HG03175 (cell line): ENCODE data around the gene STIM1.
A peak's percentile ranks its signal among the peaks of the same experiment; 100 is the strongest.
"Not testable (repeated sequence)": the region's sequence is repeated elsewhere in the genome, so short reads cannot be mapped to it uniquely, and the experiment has no call there.

Experiments
- ATAC-seq: cut with Tn5 transposase; IDR thresholded peaks from one replicate; pipeline ENCODE4 v1.9.1; 2021; ENCODE audit warnings: mild to moderate bottlenecking, moderate library complexity; ENCODE audit not compliant: unreplicated experiment

The STIM1 gene

GRCh38 chr11:3853899-3854659 lies 1.4 kb upstream of the STIM1 start:
- ATAC-seq, result peak; percentile 46

DNA sequence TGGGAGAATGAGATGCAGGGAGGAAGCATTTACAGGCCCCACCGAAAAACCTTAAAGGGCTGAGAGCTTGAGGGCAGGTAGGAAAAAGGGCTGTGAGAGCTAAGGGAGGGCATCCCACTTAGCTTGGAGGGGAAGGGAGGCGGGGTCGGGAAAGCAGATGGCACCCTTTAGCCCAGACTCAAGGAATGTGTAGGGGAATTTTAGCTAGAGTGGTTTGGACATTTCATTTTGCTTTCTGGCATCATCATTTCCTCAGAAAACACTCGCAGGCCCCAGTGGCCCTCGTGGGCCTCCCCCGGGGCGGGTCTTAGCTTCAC lies 846 bp upstream of the STIM1 start:
- no peak for ATAC-seq

- ATAC-seq, result peak; percentile 26
Measured at GRCh38 chr11:3855808-3856491, 486 bp downstream of the STIM1 start.

DNA sequence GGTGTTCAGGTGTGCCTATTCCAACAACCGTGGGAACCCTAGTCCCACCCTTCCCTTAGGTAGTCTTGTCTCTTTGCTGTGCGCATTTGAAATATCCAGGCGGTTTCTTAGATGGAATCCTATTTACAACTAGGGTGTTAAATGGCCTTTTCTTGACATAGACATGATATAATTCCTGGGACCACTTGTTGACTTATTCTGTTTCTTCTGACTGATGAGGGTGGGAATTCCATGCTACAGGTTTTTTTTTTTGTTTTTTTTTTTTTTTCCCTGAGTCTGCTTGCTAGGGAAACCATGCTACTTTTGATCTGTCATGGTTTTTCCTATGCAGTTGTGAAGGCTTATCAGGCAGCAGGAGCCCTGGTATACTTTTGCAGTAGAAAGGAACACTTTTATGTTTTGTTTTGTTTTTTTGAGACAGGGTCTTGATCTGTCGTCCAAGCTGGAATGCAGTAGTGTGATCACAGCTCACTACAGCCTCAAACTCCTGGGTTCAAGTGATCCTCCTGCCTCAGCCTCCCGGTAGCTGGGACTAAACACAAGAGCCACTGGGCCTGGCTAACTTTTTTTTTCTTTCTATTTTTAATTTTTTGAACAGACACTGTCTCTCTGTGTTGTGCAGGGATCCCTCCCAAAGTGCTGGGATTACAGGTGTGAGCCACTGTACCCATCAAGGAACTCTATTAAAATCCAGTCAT lies 1.5 kb downstream of the STIM1 start:
- no peak for ATAC-seq

- ATAC-seq, result no peak
Measured at GRCh38 chr11:3857628-3858027, 2.2 kb downstream of the STIM1 start.

DNA sequence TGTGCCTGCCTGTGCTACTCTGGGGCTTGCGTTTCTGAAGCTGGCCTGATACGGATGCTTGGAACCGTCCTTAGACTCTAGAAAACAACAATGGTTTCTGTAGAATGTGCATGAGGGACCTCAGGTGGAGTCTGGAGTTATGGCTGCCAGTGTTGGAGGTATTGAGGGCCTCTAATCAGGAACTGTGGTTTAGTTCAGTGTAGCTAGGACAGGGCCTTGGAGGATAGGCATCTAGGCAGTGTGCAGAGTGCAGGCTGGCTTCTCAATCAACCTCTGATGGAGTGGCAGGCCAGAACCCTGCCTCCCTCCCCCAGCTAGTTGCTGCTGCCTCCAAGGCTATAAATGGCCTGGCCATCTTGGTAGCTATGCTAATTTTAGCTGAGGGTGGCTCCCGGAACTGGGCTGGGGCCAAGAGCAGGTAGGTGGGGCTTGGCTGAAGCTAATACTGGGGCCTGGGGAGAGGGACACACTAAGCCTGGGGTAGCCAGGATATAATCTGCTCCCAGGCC lies 4.0 kb downstream of the STIM1 start:
- ATAC-seq, result peak; percentile 32

- no peak for ATAC-seq
Measured at GRCh38 chr11:3860375-3860774, 4.9 kb downstream of the STIM1 start.

DNA sequence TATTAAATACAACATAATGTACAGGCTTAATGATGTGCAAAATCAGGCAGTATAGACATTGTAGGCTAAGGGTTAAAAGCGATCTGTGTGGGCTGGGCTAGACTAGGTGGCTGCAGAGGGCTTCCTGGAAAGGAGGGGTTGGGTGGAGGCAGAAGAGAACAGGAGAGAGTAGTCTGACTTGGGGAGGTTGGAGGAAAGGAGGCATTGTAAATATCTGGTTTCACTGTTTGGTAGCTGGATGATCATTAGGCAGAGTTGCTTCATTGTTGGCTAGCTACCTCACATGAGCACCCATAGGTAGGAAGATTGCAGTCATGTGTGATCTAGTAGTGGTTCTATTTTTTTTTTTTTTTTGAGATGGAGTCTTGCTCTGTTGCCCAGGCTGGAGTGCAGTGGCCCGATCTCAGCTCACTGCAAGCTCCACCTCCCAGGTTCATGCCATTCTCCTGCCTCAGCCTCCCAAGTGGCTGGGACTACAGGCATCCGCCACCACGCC lies 5.5 kb downstream of the STIM1 start:
- not testable (repeated sequence) for ATAC-seq

DNA sequence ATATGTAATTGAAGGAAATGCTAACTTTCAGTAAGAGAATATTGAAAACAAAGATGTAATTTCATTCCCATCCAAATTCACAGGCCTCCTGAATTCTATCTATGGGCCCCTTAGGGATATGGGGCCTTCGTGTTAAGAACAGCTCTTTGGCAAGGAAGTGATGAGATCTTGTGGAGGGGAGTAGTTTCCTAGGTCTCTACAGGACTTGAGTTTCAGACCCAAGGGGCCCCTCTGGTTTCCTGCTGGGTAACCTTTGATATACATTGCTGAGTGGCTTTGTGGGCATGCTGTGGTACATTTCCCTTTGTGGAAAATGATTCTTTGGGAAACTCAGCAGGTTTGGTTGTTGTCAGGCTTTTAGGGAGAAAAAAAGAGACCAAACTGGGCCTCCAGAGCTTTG lies 6.2 kb downstream of the STIM1 start:
- ATAC-seq, result no peak

GRCh38 chr11:3865388-3866193 lies 10.1 kb downstream of the STIM1 start:
- ATAC-seq, result no peak

- peak; percentile 56 for ATAC-seq
Measured at GRCh38 chr11:3866206-3866605, 10.7 kb downstream of the STIM1 start.

DNA sequence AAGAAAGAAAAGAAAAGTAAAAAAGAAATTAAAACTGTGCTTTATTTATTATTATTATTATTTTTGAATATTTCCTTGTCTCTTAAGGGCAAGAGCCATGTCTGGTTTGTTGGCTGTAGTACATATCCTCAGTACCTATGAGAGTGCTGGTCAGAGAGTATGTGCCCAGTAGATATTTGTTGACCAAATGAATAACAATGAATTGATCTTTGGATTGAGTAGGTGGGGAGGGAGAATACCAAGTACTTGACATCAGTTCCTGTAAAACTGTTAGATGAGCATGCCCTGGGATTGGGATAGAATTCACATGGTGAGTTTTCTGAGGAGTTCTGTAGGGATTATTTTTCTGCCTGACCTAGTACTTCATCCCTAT lies 11.4 kb downstream of the STIM1 start:
- no peak for ATAC-seq

- ATAC-seq, result peak; percentile 70
Measured at GRCh38 chr11:3867209-3868091, 12.0 kb downstream of the STIM1 start.

- no peak for ATAC-seq
Measured at GRCh38 chr11:3873712-3874349, 18.4 kb downstream of the STIM1 start.

- no peak for ATAC-seq
Measured at GRCh38 chr11:3876613-3877012, 21.1 kb downstream of the STIM1 start.

DNA sequence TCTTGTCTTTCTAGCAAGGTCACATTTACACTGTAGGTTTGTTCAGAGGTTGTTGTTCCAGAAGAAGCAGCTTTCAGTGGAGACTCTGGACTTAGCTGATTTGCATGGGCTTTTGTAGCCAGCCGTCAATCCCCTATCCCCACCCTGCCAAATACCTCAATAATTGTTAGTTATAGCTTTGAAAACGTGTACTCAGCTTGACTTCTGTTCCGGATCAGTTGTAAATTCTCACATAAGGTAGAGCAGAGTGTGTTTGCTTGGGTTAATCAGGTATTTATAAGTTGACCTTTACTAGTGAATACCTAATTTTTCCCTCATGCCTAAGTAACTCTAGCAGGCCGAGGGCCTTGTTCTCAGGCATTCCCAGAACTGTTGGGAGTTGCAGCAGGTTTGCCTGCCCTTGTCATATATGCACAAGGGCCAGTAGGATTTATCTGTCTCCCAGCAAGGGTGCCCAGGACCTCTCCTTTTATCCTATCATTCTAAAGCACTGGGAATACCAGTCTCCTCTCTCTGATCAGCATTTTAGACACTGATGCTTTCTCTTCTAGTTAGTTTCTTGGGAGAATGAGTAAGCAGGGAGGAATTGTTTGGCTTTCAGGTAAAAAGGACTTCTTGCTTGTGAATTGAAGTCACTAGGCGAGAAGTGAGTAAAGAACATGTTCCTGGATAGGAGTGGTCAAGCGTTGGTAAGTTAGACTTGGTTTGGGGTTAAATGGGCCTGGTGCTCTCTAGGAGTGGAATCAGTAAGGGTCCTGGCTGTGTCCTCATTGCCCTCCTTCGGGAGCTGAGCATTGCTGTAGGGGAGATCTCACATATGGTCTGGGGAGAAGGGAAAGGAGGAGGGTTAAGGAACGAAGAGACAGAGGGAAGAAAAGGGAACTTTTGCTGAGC lies 22.1 kb downstream of the STIM1 start:
- ATAC-seq, result no peak

DNA sequence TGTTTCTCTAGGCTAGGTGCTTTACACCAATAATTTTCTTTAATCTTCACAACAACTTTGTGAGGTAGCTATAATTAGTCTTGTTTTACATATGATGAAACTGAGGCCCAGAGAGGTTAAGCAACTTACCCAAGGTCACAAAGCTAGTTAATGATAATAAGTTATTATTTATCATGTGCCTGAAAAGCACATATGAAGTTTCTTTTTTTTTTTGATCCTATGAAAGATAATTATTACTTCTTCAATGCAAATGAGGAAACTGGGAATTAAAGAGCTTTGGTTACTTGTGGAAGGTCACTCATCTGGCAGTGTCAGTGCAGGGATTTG lies 22.8 kb downstream of the STIM1 start:
- no peak for ATAC-seq

DNA sequence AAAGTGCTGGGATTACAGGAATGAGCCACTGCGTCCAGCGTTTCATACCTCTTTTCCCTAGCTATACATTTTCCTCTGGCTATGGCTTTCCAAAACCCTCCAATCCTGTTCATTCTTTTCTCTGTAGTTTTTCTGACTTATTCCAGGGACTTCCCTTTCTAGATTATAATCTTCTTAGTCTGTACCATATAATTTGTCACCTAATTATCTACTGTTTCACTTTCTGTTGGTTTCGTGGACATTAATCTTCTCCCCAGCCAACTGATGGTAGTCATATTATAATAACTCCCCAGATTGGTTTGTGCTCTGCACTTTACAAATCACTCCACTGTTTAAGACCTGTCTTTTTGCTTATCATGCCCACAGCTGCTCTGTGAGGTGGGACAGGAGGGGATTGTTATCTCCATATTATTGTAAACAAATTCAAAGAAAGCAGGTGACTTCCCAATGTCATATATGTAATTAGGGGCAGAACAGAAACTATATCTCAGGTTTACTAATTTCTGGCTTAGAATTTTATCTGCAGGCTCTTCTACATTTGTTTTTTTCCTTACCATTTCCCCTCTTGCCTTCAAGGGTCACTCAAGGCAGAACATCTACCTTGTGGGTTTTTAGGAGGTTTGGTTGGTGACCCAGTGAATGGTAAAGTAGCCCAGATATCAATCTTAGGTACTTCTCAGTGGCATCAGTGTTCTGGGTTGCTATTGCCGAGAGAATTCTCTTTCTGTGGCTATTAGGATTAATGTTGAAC lies 23.9 kb downstream of the STIM1 start:
- peak; percentile 44 for ATAC-seq
